Measurements from ENCODE around the gene SMIM44.

- TF ChIP-seq CTCF (IDR thresholded peaks at IDR 0.05), result no peak
- TF ChIP-seq EZH2 (IDR thresholded peaks at IDR 0.05; ENCODE audit: borderline replicate concordance, insufficient read depth, low read depth, low read length, poor library complexity, severe bottlenecking), result no peak
These were observed 21.5 kb upstream of the SMIM44 start for GRCh38 chr19:3504735-3505134.

Data from B cell (primary cell).